Stimulated activated naive CD8-positive, alpha-beta T cell treated with anti-CD3 and anti-CD28 coated beads, Interleukin-15, Interleukin-2, amounts not matched to agents 100 U/mL and 50 U/mL, for 24 hours (primary cell): ENCODE measurements around the gene PRAMEF7.
"Not testable (repeated sequence)": the region's sequence is repeated elsewhere in the genome, so short reads cannot be mapped to it uniquely, and the experiment has no call there.

ENCODE experiments used
- ATAC-seq: fragments of 150-1000 bp; cut with Tn5 transposase; one replicate; pipeline ENCODE4 v1.10.0; 2021
- DNase-seq: peaks from one replicate; pipeline ENCODE4 v3.0.0; 2021

The PRAMEF7 gene

GRCh38 chr1:12916310-12916709 is at the start of gene PRAMEF7:
TSS of gene PRAMEF7 (plus strand) at chr1:12916610. CDS start at chr1:12917693, 1,083 bp downstream.
- not testable (repeated sequence) for ATAC-seq, DNase-seq

GRCh38 chr1:12878453-12878852 is 38.0 kb upstream of the PRAMEF7 start:
- not testable (repeated sequence) for ATAC-seq, DNase-seq

- not testable (repeated sequence) for ATAC-seq, DNase-seq
Observed at GRCh38 chr1:12886101-12886500, 30.3 kb upstream of the PRAMEF7 start, which contains the start of gene PRAMEF4. TSS of gene PRAMEF4 (minus strand) at chr1:12886201. CDS start at chr1:12883394, 2,807 bp downstream.

- not testable (repeated sequence) for ATAC-seq, DNase-seq
Observed at GRCh38 chr1:12898170-12898569, 18.2 kb upstream of the PRAMEF7 start, which contains the start of gene PRAMEF10. TSS of gene PRAMEF10 (minus strand) at chr1:12898270. CDS start at chr1:12895847, 2,423 bp downstream.

GRCh38 chr1:12899186-12899585 is 17.2 kb upstream of the PRAMEF7 start:
- not testable (repeated sequence) for DNase-seq

GRCh38 chr1:12903793-12904572 is 12.4 kb upstream of the PRAMEF7 start:
- ATAC-seq, DNase-seq: not testable (repeated sequence)

More at GRCh38 chr1:12899186-12899585, 17.2 kb upstream of the PRAMEF7 start:
- ATAC-seq, result not testable (repeated sequence)

GRCh38 chr1:12921749-12922148 is 5.3 kb downstream of the PRAMEF7 start:
- not testable (repeated sequence) for ATAC-seq, DNase-seq

GRCh38 chr1:12924368-12924767 is 8.0 kb downstream of the PRAMEF7 start:
- DNase-seq, ATAC-seq: not testable (repeated sequence)

- ATAC-seq, DNase-seq: not testable (repeated sequence)
Observed at GRCh38 chr1:12947480-12947879, 31.1 kb downstream of the PRAMEF7 start, which contains the start of gene PRAMEF6. TSS of gene PRAMEF6 (minus strand) at chr1:12947580. CDS start at chr1:12942518, 5,062 bp downstream.
